Measurements from ENCODE around the gene DLK1. TPM values are rescaled to one million over a fixed set of nuclear protein-coding genes. Genes with fewer than 3 reads are reported as not detected.

The DLK1 gene
- total RNA-seq, 1 donor from 2014 or later = 0.86 TPM

DNA sequence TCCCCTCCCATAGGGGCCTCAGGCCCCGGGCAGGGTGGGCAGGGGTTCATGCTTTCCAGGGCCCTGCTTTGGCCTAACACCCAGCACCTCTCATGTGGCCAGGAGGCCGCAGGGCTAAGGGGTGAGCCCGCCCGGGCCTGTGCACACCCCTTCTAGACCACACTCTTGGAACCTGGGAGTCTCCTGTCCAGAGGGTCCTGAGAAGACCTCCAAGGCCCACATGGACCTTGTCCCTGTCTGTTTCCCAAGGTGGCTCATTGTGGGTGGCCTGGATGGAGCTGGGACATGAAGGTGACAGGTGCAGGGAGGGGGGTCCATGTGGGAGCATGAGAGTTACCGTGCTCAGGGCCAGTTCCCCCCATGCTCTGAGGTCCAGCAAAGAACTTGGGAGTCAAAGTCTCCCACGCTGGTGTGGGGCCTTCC lies 11.6 kb downstream of the DLK1 start:
- H3K9me3 Mint-ChIP-seq (ENCODE audit: unreplicated experiment) = no peaks in the 10 kb centered on the region
- H3K4me3 Mint-ChIP-seq (ENCODE audit: unreplicated experiment) = no peak overlapping the region
- H3K27ac Mint-ChIP-seq (ENCODE audit: unreplicated experiment) = no peak overlapping the region
- peaks cover 4% of the 10 kb centered on the region for H3K27me3 Mint-ChIP-seq (ENCODE audit: unreplicated experiment)
- no peaks in the 10 kb centered on the region for H3K36me3 Mint-ChIP-seq (ENCODE audit: unreplicated experiment)
- H3K4me1 Mint-ChIP-seq (ENCODE audit: unreplicated experiment) = peaks cover 4% of the 10 kb centered on the region
- DNase-seq (ENCODE audit: extremely low spot score, unreplicated experiment) = no peak
- TF ChIP-seq, protein P1, sequence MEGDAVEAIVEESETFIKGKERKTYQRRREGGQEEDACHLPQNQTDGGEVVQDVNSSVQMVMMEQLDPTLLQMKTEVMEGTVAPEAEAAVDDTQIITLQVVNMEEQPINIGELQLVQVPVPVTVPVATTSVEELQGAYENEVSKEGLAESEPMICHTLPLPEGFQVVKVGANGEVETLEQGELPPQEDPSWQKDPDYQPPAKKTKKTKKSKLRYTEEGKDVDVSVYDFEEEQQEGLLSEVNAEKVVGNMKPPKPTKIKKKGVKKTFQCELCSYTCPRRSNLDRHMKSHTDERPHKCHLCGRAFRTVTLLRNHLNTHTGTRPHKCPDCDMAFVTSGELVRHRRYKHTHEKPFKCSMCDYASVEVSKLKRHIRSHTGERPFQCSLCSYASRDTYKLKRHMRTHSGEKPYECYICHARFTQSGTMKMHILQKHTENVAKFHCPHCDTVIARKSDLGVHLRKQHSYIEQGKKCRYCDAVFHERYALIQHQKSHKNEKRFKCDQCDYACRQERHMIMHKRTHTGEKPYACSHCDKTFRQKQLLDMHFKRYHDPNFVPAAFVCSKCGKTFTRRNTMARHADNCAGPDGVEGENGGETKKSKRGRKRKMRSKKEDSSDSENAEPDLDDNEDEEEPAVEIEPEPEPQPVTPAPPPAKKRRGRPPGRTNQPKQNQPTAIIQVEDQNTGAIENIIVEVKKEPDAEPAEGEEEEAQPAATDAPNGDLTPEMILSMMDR (IDR thresholded peaks at IDR 0.05) = no peak

DNA sequence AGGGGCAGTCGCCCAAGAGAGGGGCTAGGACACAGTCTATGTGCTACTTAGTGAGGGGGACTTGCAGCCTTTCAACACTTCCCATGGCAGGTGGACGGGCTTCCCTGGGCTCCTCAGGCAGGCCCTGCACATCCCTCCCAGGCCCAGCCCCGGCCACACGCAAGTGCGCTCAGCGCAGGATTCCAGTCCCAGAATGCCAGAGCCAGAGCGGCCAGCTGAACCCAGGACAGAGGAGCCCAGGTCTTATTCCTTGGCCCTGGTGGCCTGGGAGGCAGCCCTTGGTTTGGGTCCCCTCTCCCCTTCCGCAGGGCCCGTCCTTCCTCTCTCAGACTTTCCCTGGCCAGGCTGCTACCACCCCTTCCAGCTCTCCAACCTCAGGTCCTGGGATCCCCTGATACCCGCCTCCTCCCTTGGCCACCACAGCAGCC lies 12.0 kb downstream of the DLK1 start:
- H3K4me1 Mint-ChIP-seq (ENCODE audit: unreplicated experiment) = peaks cover 4% of the 10 kb centered on the region
- peaks cover 4% of the 10 kb centered on the region for H3K27me3 Mint-ChIP-seq (ENCODE audit: unreplicated experiment)
- no peak for DNase-seq (ENCODE audit: extremely low spot score, unreplicated experiment)
- no peaks in the 10 kb centered on the region for H3K36me3 Mint-ChIP-seq (ENCODE audit: unreplicated experiment)
- H3K9me3 Mint-ChIP-seq (ENCODE audit: unreplicated experiment) = no peaks in the 10 kb centered on the region
- H3K27ac Mint-ChIP-seq (ENCODE audit: unreplicated experiment) = no peak overlapping the region
- TF ChIP-seq, protein P1 (IDR thresholded peaks at IDR 0.05) = no peak
- H3K4me3 Mint-ChIP-seq (ENCODE audit: unreplicated experiment) = no peak overlapping the region

DNA sequence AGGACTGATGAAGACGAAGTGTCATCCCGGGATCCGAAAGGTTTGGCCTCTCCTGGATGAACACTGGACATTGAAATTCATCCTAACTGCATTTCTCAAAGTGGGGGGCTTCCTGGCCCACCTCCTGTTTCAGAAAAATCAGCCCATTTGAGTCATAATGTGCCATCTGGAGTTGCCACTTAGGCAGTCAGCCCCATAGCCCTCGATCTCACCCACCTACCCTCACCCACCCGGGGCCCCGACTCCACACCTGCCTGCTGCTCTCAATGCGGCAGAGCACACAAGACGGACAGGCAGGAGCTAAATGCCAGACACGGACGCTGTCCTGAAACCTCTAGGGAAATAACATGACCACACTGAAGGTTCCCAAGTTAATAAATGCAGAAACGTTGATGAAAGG lies 12.6 kb downstream of the DLK1 start:
- no peak overlapping the region for H3K4me3 Mint-ChIP-seq (ENCODE audit: unreplicated experiment)
- H3K27ac Mint-ChIP-seq (ENCODE audit: unreplicated experiment) = no peak overlapping the region
- TF ChIP-seq, protein P1 (IDR thresholded peaks at IDR 0.05) = no peak

DNA sequence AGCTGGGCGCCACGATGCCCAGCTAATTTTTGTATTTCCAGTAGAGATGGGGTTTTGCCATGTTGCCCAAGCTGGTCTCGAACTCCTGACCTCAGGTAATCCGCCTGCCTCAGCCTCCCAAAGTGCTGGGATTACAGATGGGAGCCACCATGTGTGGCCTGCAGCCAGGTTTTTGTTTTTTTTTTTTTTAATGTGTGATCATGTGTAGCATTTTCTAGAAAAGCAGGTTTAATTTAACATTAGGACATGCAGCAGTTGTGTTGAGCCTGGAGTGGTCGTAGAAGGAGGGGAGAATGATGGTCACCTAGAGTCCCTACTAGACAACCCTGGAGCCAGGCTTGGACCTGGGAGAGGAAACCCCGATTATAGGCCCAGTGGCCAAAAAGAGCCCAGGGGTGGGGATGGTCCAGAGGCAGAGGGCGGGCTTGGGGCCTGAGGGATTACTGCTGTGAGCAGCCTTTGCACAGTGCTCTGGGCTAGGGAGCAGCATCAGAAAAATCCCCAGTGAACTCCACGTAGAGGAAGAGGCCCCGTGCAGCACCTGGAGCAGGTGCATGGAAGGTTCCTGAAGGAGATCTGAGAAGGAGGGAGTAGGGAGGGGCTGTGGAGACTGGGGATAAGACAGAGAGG lies 13.6 kb downstream of the DLK1 start:
- peaks cover 4% of the 10 kb centered on the region for H3K4me1 Mint-ChIP-seq (ENCODE audit: unreplicated experiment)
- TF ChIP-seq, protein P1 (IDR thresholded peaks at IDR 0.05) = no peak
- no peaks in the 10 kb centered on the region for H3K9me3 Mint-ChIP-seq (ENCODE audit: unreplicated experiment)
- no peak overlapping the region for H3K4me3 Mint-ChIP-seq (ENCODE audit: unreplicated experiment)
- no peak for DNase-seq (ENCODE audit: extremely low spot score, unreplicated experiment)
- peaks cover 4% of the 10 kb centered on the region for H3K27me3 Mint-ChIP-seq (ENCODE audit: unreplicated experiment)
- H3K27ac Mint-ChIP-seq (ENCODE audit: unreplicated experiment) = peak overlapping the region; percentile 41
- H3K36me3 Mint-ChIP-seq (ENCODE audit: unreplicated experiment) = no peaks in the 10 kb centered on the region

More for the DNA sequence above, 12.6 kb downstream of the DLK1 start:
- no peaks in the 10 kb centered on the region for H3K36me3 Mint-ChIP-seq (ENCODE audit: unreplicated experiment)
- no peaks in the 10 kb centered on the region for H3K9me3 Mint-ChIP-seq (ENCODE audit: unreplicated experiment)
- peaks cover 4% of the 10 kb centered on the region for H3K4me1 Mint-ChIP-seq (ENCODE audit: unreplicated experiment)
- peaks cover 7% of the 10 kb centered on the region for H3K27me3 Mint-ChIP-seq (ENCODE audit: unreplicated experiment)
- no peak for DNase-seq (ENCODE audit: extremely low spot score, unreplicated experiment)

DNA sequence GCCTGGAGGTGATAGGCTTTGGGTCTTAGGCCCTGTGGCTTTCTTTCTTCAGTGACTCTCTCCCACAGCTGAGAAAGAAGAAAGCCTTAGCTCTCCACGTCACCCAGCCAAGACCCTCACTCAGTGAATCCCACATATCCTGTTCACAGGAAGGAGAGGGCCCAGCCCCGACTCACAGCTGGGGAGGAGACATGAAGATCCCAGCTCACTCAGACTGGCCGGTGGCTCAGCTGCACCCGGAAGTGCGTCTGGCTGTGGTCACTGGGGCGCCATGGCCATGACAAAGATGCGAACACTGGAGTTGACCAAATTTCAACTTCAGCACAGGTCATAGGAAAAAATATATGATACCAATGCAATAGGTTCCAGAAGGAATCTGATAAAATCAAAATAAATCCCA lies 14.2 kb downstream of the DLK1 start:
- Mint-ChIP-seq H3K36me3 (ENCODE audit: unreplicated experiment) (no peaks in the 10 kb centered on the region), H3K27ac (ENCODE audit: unreplicated experiment) (no peak overlapping the region), H3K9me3 (ENCODE audit: unreplicated experiment) (no peaks in the 10 kb centered on the region), H3K4me1 (ENCODE audit: unreplicated experiment) (peaks cover 4% of the 10 kb centered on the region), H3K4me3 (ENCODE audit: unreplicated experiment) (no peak overlapping the region), H3K27me3 (ENCODE audit: unreplicated experiment) (peaks cover 4% of the 10 kb centered on the region)
- DNase-seq (ENCODE audit: extremely low spot score, unreplicated experiment) = no peak
- TF ChIP-seq, protein P1 (IDR thresholded peaks at IDR 0.05) = no peak

All from osteocyte (in vitro differentiated cells).